Thyroid gland (tissue), 4 donors: ENCODE data around the gene CFAP53.

Experiments
- CTCF ChIP-seq, 6 experiments: fragments of 200-600 bp in 3 of 6; fragments of 450-650 bp in 3 of 6; sonication (generic) in 3 of 6; IDR thresholded peaks; one replicate each; pipeline ENCODE4 v1.5.1; 2016 to 2019; ENCODE audit warnings: antibody characterized with exemption in 6 of 6, mild to moderate bottlenecking in 2 of 6, inconsistent platforms in 1 of 6, moderate library complexity in 1 of 6
- POLR2A ChIP-seq, 2 donors: fragments of 450-650 bp; IDR thresholded peaks; one replicate each; pipeline ENCODE4 v1.6.1; 2017; ENCODE audit warnings: antibody characterized with exemption in 2 of 2, mild to moderate bottlenecking in 2 of 2, moderate library complexity in 1 of 2

GRCh38 chr18:50183556-50183955, 82.7 kb downstream of the CFAP53 start:
- TF ChIP-seq CTCF (IDR thresholded peaks at IDR 0.05) (no peak), POLR2A (IDR thresholded peaks at IDR 0.05) (no peak)
